Measurements from ENCODE around the gene TAOK1. TPM values are rescaled to one million over a fixed set of nuclear protein-coding genes. Genes with fewer than 3 reads are reported as not detected.

The TAOK1 gene
- total RNA-seq, 1 experiment from 2014 or later, result 87.1 TPM

DNA sequence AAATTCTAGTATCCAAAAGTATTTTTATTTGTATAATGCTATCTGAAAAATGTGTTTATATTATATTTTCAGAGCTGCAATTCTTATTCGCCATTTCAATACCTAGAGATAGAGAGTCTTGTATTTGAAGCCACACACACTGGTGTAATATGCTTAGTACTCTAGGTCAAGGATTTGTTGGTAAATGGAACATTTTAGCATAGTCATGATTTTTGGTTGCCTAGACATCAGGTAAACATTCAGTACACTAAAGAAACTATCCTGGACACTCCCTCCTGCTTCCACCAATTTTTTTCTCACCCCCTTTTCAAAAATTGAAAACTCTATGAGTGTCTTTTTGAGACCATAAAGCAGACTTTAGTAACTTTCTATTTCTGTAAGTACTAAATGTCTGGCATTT lies 155.9 kb downstream of the TAOK1 start (continued):
- TF ChIP-seq, protein P1, sequence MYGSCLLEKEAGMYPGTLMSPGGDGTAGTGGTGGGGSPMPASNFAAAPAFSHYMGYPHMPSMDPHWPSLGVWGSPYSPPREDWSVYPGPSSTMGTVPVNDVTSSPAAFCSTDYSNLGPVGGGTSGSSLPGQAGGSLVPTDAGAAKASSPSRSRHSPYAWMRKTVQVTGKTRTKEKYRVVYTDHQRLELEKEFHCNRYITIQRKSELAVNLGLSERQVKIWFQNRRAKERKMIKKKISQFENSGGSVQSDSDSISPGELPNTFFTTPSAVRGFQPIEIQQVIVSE (CRISPR knock-in tag; IDR thresholded peaks at IDR 0.05; ENCODE audit: borderline replicate concordance), result no peak
- TF ChIP-seq PRRX2 (CRISPR knock-in tag; IDR thresholded peaks at IDR 0.05), result no peak

DNA sequence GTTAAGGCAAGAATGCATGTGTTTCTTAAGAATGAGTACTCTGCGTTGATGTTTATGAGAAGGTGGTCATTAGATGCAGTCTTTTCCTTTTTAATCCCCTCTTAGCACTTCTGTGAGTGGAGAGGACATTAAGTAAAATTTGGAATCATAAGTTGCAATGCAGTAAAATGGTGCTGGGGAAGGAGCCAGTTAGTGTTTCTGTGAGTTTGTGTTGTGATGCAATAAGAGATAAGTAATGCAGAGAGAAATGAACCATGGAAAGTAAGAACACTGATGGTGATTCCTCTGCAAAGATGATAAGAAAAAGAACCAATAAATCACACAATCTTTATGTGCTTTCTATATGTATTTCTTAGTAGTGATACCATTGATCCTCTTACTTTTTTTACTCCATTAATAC lies 156.7 kb downstream of the TAOK1 start:
- CTCF ChIA-PET, result no interaction called here
- ATAC-seq, result no peak
- peaks cover 17% of the 10 kb centered on the region for H3K36me3 Mint-ChIP-seq
- POLR2A ChIA-PET, result no interaction called here
- DNase-seq (ENCODE audit: low spot score), result no peak
- H3K27ac Mint-ChIP-seq, result peak overlapping the region; percentile 32; the same call in 1 of the 2 replicates
- H3K27me3 Mint-ChIP-seq (ENCODE audit: low read depth), result no peaks in the 10 kb centered on the region
- H3K4me3 Mint-ChIP-seq, result no peak overlapping the region
- H3K9me3 Mint-ChIP-seq, result no peaks in the 10 kb centered on the region; the same call in 1 of the 2 replicates
- TF ChIP-seq, protein P2, sequence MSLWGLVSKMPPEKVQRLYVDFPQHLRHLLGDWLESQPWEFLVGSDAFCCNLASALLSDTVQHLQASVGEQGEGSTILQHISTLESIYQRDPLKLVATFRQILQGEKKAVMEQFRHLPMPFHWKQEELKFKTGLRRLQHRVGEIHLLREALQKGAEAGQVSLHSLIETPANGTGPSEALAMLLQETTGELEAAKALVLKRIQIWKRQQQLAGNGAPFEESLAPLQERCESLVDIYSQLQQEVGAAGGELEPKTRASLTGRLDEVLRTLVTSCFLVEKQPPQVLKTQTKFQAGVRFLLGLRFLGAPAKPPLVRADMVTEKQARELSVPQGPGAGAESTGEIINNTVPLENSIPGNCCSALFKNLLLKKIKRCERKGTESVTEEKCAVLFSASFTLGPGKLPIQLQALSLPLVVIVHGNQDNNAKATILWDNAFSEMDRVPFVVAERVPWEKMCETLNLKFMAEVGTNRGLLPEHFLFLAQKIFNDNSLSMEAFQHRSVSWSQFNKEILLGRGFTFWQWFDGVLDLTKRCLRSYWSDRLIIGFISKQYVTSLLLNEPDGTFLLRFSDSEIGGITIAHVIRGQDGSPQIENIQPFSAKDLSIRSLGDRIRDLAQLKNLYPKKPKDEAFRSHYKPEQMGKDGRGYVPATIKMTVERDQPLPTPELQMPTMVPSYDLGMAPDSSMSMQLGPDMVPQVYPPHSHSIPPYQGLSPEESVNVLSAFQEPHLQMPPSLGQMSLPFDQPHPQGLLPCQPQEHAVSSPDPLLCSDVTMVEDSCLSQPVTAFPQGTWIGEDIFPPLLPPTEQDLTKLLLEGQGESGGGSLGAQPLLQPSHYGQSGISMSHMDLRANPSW (CRISPR knock-in tag; conservative IDR thresholded peaks at IDR 0.05; ENCODE audit: low read depth), result no peak
- no peak for TF ChIP-seq JUN (CRISPR knock-in tag; IDR thresholded peaks at IDR 0.05)
- no peak for TF ChIP-seq SOX15 (CRISPR knock-in tag; IDR thresholded peaks at IDR 0.05)
- TF ChIP-seq, protein P3, sequence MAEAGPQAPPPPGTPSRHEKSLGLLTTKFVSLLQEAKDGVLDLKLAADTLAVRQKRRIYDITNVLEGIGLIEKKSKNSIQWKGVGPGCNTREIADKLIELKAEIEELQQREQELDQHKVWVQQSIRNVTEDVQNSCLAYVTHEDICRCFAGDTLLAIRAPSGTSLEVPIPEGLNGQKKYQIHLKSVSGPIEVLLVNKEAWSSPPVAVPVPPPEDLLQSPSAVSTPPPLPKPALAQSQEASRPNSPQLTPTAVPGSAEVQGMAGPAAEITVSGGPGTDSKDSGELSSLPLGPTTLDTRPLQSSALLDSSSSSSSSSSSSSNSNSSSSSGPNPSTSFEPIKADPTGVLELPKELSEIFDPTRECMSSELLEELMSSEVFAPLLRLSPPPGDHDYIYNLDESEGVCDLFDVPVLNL (CRISPR knock-in tag; IDR thresholded peaks at IDR 0.05; ENCODE audit: borderline replicate concordance, low read depth), result no peak
- H3K4me1 Mint-ChIP-seq, result peaks cover 18% of the 10 kb centered on the region

DNA sequence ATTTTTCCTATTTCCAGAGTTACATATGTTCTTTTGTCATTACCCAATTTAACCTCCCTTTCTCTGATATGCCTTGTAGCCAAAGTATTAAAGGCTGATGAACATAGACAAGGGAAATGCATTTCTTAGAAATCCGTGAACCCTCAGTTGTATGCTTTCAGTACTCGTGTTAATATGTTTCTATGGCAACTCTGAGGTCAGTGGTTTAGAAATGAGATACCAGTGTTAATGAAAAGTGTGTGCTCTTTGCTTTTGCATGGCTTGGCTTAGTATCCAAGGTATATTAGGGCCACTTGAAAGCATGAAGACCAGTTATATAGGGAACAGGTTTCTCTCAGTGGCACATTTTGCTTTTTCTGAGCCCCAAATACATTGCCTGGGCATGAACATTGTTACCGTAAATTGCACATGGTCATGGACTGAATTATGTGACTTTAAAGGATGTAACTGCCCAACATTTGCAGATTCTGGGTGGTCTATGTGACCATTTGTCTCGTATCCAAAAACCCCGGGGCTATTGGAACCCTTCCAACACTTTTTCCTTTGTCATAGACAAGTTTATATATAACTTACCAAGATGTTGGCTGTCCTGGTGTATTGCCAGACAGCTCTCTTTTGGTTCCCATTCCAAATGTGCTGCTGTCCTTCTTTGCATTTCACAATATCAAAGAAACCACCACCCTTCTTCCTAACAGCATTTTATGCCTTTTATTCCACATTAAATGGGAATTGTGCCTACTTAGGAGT lies 159.2 kb downstream of the TAOK1 start:
- peaks cover 18% of the 10 kb centered on the region for H3K4me1 Mint-ChIP-seq
- H3K9me3 Mint-ChIP-seq, result no peaks in the 10 kb centered on the region; the same call in 1 of the 2 replicates
- TF ChIP-seq NR1H2 (CRISPR knock-in tag; IDR thresholded peaks at IDR 0.05), result no peak
- TF ChIP-seq, protein P4, sequence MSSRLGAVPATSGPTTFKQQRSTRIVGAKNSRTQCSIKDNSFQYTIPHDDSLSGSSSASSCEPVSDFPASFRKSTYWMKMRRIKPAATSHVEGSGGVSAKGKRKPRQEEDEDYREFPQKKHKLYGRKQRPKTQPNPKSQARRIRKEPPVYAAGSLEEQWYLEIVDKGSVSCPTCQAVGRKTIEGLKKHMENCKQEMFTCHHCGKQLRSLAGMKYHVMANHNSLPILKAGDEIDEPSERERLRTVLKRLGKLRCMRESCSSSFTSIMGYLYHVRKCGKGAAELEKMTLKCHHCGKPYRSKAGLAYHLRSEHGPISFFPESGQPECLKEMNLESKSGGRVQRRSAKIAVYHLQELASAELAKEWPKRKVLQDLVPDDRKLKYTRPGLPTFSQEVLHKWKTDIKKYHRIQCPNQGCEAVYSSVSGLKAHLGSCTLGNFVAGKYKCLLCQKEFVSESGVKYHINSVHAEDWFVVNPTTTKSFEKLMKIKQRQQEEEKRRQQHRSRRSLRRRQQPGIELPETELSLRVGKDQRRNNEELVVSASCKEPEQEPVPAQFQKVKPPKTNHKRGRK (CRISPR knock-in tag; IDR thresholded peaks at IDR 0.05; ENCODE audit: borderline replicate concordance), result no peak
- TF ChIP-seq TEAD4 (CRISPR knock-in tag; IDR thresholded peaks at IDR 0.05), result no peak
- TF ChIP-seq, protein P5, sequence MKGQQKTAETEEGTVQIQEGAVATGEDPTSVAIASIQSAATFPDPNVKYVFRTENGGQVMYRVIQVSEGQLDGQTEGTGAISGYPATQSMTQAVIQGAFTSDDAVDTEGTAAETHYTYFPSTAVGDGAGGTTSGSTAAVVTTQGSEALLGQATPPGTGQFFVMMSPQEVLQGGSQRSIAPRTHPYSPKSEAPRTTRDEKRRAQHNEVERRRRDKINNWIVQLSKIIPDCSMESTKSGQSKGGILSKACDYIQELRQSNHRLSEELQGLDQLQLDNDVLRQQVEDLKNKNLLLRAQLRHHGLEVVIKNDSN (CRISPR knock-in tag; IDR thresholded peaks at IDR 0.05), result no peak
- TF ChIP-seq SP1 (CRISPR knock-in tag; conservative IDR thresholded peaks at IDR 0.05), result no peak
- TF ChIP-seq, protein P6, sequence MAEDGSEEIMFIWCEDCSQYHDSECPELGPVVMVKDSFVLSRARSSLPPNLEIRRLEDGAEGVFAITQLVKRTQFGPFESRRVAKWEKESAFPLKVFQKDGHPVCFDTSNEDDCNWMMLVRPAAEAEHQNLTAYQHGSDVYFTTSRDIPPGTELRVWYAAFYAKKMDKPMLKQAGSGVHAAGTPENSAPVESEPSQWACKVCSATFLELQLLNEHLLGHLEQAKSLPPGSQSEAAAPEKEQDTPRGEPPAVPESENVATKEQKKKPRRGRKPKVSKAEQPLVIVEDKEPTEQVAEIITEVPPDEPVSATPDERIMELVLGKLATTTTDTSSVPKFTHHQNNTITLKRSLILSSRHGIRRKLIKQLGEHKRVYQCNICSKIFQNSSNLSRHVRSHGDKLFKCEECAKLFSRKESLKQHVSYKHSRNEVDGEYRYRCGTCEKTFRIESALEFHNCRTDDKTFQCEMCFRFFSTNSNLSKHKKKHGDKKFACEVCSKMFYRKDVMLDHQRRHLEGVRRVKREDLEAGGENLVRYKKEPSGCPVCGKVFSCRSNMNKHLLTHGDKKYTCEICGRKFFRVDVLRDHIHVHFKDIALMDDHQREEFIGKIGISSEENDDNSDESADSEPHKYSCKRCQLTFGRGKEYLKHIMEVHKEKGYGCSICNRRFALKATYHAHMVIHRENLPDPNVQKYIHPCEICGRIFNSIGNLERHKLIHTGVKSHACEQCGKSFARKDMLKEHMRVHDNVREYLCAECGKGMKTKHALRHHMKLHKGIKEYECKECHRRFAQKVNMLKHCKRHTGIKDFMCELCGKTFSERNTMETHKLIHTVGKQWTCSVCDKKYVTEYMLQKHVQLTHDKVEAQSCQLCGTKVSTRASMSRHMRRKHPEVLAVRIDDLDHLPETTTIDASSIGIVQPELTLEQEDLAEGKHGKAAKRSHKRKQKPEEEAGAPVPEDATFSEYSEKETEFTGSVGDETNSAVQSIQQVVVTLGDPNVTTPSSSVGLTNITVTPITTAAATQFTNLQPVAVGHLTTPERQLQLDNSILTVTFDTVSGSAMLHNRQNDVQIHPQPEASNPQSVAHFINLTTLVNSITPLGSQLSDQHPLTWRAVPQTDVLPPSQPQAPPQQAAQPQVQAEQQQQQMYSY (CRISPR knock-in tag; IDR thresholded peaks at IDR 0.05), result no peak
- TF ChIP-seq, protein P7, sequence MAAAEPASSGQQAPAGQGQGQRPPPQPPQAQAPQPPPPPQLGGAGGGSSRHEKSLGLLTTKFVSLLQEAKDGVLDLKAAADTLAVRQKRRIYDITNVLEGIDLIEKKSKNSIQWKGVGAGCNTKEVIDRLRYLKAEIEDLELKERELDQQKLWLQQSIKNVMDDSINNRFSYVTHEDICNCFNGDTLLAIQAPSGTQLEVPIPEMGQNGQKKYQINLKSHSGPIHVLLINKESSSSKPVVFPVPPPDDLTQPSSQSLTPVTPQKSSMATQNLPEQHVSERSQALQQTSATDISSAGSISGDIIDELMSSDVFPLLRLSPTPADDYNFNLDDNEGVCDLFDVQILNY (CRISPR knock-in tag; IDR thresholded peaks at IDR 0.05), result no peak
- TF ChIP-seq, protein P3 (CRISPR knock-in tag; IDR thresholded peaks at IDR 0.05; ENCODE audit: borderline replicate concordance, low read depth), result no peak
- no peak for TF ChIP-seq ELF4 (CRISPR knock-in tag; IDR thresholded peaks at IDR 0.05; ENCODE audit: low read depth)
- DNase-seq (ENCODE audit: low spot score) (no peak), ATAC-seq (no peak)
- H3K4me3 Mint-ChIP-seq, result no peak overlapping the region
- CTCF ChIA-PET, result no interaction called here
- POLR2A ChIA-PET, result no interaction called here
- H3K36me3 Mint-ChIP-seq, result no peaks in the 10 kb centered on the region
- no peak overlapping the region for H3K27ac Mint-ChIP-seq
- H3K27me3 Mint-ChIP-seq (ENCODE audit: low read depth), result no peaks in the 10 kb centered on the region
